Activated naive CD4-positive, alpha-beta T cell treated with anti-CD3 and anti-CD28 coated beads, Interleukin-2, amount 10 ng/mL, durations not matched to agents 7 days and 5 days (primary cell): ENCODE results near the gene PCDH9.

Experiments used
- CTCF ChIA-PET: fragments of 350-600 bp; sonication (Branson Sonifier 250); formaldehyde crosslinking; loops from one replicate; lab custom pipeline; 2021; ENCODE audit warnings: antibody characterized with exemption; lab: Charles Lee
- DNase-seq: peaks from one replicate; pipeline ENCODE4 v3.0.0-alpha.2; 2020
- H3K27ac Mint-ChIP-seq: one replicate; pipeline ENCODE4 v1.8.0; 2021; ENCODE audit warnings: mild to moderate bottlenecking, moderate library complexity, mixed read lengths
- H3K27me3 Mint-ChIP-seq: one replicate; pipeline ENCODE4 v1.8.0; 2021; ENCODE audit warnings: mild to moderate bottlenecking, mixed read lengths
- H3K36me3 Mint-ChIP-seq: one replicate; pipeline ENCODE4 v1.8.0; 2021; ENCODE audit warnings: mixed read lengths
- H3K4me1 Mint-ChIP-seq: one replicate; pipeline ENCODE4 v1.8.0; 2021; ENCODE audit warnings: mixed read lengths
- H3K4me3 Mint-ChIP-seq: one replicate; pipeline ENCODE4 v1.8.0; 2021; ENCODE audit warnings: mild to moderate bottlenecking, moderate library complexity, mixed read lengths
- H3K9me3 Mint-ChIP-seq: one replicate; pipeline ENCODE4 v1.8.0; 2021; ENCODE audit warnings: mixed read lengths

PCDH9 gene

GRCh38 chr13:66560991-66561390 lies 669.1 kb downstream of the PCDH9 start:
- Mint-ChIP-seq H3K9me3 (peaks cover 4% of the 10 kb centered on the region), H3K4me1 (no peaks in the 10 kb centered on the region), H3K4me3 (no peak overlapping the region), H3K27ac (no peak overlapping the region), H3K27me3 (no peaks in the 10 kb centered on the region), H3K36me3 (no peaks in the 10 kb centered on the region)
- CTCF ChIA-PET, result no interaction called here
- DNase-seq, result no peak

GRCh38 chr13:66560189-66560588 lies 669.9 kb downstream of the PCDH9 start:
- Mint-ChIP-seq H3K27me3 (no peaks in the 10 kb centered on the region), H3K27ac (no peak overlapping the region), H3K4me1 (no peaks in the 10 kb centered on the region), H3K36me3 (no peaks in the 10 kb centered on the region), H3K4me3 (no peak overlapping the region), H3K9me3 (peaks cover 4% of the 10 kb centered on the region)
- no peak for DNase-seq
- CTCF ChIA-PET, result no interaction called here

GRCh38 chr13:66559093-66559492 lies 671.0 kb downstream of the PCDH9 start:
- CTCF ChIA-PET, result no interaction called here
- H3K27me3 Mint-ChIP-seq, result no peaks in the 10 kb centered on the region
- H3K27ac Mint-ChIP-seq, result no peak overlapping the region
- no peaks in the 10 kb centered on the region for H3K4me1 Mint-ChIP-seq
- no peak overlapping the region for H3K4me3 Mint-ChIP-seq
- H3K9me3 Mint-ChIP-seq, result peaks cover 4% of the 10 kb centered on the region
- no peaks in the 10 kb centered on the region for H3K36me3 Mint-ChIP-seq
- DNase-seq, result no peak

DNA sequence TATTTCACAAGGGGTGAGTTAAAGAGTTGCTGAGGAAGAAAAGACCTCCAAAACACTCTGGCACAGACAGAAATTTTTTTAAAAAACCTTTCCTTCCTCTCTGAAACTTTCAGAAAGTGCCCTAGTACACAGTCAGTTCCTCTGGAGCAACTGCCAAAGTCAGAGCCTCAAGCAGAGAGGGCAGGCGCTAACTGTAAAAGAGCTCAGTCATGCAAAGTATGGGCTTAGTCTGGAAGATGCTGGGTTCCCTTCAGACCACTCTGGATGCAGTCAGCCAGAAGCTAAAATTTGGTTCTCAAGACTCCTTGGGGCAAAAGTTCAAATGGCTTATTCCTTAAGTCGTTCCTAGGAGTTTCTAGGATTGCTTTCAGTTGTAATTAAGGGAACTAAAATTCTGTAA lies 671.6 kb downstream of the PCDH9 start:
- H3K27me3 Mint-ChIP-seq, result no peaks in the 10 kb centered on the region
- no peak overlapping the region for H3K4me3 Mint-ChIP-seq
- H3K27ac Mint-ChIP-seq, result no peak overlapping the region
- H3K4me1 Mint-ChIP-seq, result no peaks in the 10 kb centered on the region
- no peaks in the 10 kb centered on the region for H3K36me3 Mint-ChIP-seq
- CTCF ChIA-PET, result no interaction called here
- DNase-seq, result no peak
- H3K9me3 Mint-ChIP-seq, result peaks cover 4% of the 10 kb centered on the region

GRCh38 chr13:66557357-66557756 lies 672.8 kb downstream of the PCDH9 start:
- no peak for DNase-seq
- Mint-ChIP-seq H3K9me3 (peaks cover 1% of the 10 kb centered on the region), H3K4me1 (no peaks in the 10 kb centered on the region), H3K27ac (no peak overlapping the region), H3K4me3 (no peak overlapping the region), H3K36me3 (no peaks in the 10 kb centered on the region), H3K27me3 (no peaks in the 10 kb centered on the region)
- CTCF ChIA-PET, result no interaction called here

DNA sequence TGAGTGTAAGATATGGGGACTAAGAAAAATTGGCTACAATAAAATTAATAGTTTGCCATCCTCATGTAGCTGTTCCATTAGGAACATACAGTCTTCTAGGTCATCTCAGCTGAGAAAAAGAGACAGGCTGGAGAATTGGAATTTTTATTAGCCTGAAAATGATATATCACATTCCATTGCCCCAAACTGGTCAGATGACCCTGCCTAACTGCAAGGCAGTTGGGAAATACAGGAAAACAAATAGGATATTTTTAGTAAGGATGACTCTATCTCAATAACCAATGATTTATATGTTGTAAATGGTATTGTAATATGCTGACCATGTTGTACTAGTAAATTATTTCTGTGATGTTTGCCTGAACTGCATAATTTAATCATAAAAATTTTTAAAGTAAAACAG lies 673.8 kb downstream of the PCDH9 start:
- H3K4me3 Mint-ChIP-seq, result no peak overlapping the region
- no peaks in the 10 kb centered on the region for H3K27me3 Mint-ChIP-seq
- no peaks in the 10 kb centered on the region for H3K9me3 Mint-ChIP-seq
- H3K27ac Mint-ChIP-seq, result no peak overlapping the region
- CTCF ChIA-PET, result no interaction called here
- no peaks in the 10 kb centered on the region for H3K36me3 Mint-ChIP-seq
- no peak for DNase-seq
- no peaks in the 10 kb centered on the region for H3K4me1 Mint-ChIP-seq

GRCh38 chr13:66553391-66553790 lies 676.7 kb downstream of the PCDH9 start:
- CTCF ChIA-PET, result no interaction called here
- no peak for DNase-seq

DNA sequence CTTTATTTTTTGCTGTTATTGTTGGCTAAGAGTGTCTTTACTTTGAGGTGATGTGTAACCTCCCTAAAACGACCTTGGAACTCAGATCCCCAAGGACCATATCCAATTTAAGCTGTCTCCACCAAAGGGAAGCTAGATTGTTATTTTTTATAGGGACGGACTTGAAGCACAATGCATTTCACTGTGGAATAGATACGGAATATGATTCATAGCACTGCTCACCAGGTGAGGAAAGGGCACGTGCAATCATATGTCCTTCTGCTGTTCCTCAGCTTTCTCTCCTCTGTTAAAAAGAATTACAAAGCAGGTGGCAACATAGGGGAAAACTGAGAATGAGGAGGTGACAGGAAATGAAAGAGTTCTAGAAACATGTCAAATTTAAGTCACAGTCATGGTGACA lies 679.0 kb downstream of the PCDH9 start:
- Mint-ChIP-seq H3K36me3 (no peaks in the 10 kb centered on the region), H3K9me3 (no peaks in the 10 kb centered on the region), H3K4me3 (no peak overlapping the region), H3K27ac (no peak overlapping the region), H3K4me1 (no peaks in the 10 kb centered on the region), H3K27me3 (no peaks in the 10 kb centered on the region)
- CTCF ChIA-PET, result no interaction called here
- no peak for DNase-seq

More at GRCh38 chr13:66553391-66553790, 676.7 kb downstream of the PCDH9 start:
- Mint-ChIP-seq H3K9me3 (no peaks in the 10 kb centered on the region), H3K27me3 (no peaks in the 10 kb centered on the region), H3K4me1 (no peaks in the 10 kb centered on the region), H3K36me3 (no peaks in the 10 kb centered on the region), H3K27ac (no peak overlapping the region), H3K4me3 (no peak overlapping the region)

GRCh38 chr13:66547685-66548084 lies 682.5 kb downstream of the PCDH9 start:
- Mint-ChIP-seq H3K4me1 (no peaks in the 10 kb centered on the region), H3K27ac (no peak overlapping the region), H3K9me3 (no peaks in the 10 kb centered on the region), H3K27me3 (no peaks in the 10 kb centered on the region), H3K4me3 (no peak overlapping the region), H3K36me3 (no peaks in the 10 kb centered on the region)
- DNase-seq, result no peak
- CTCF ChIA-PET, result no interaction called here

GRCh38 chr13:66546534-66547379 lies 683.4 kb downstream of the PCDH9 start:
- Mint-ChIP-seq H3K27ac (no peak overlapping the region), H3K27me3 (no peaks in the 10 kb centered on the region)
- CTCF ChIA-PET, result no interaction called here

DNA sequence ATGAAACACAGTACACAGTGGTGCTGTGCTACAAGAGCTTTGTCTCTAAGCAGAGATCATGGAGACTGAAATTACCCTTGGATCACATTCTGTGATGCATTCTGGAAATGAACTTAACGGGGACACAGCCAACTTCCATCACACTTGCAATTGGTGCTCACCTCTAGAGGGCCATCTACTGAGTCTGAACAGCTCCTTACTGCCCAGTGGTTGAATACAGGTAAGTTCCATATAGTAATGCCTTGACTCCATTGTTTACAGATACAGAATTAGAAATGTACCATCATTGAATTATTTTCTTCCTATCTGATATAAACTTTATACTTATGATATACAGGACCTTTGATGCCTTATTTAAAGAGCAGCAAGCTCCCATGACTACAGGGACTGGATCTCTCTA lies 686.4 kb downstream of the PCDH9 start:
- H3K9me3 Mint-ChIP-seq, result no peaks in the 10 kb centered on the region
- CTCF ChIA-PET, result no interaction called here
- no peaks in the 10 kb centered on the region for H3K36me3 Mint-ChIP-seq
- H3K27ac Mint-ChIP-seq, result no peak overlapping the region
- H3K4me1 Mint-ChIP-seq, result no peaks in the 10 kb centered on the region
- no peak for DNase-seq
- H3K4me3 Mint-ChIP-seq, result no peak overlapping the region
- no peaks in the 10 kb centered on the region for H3K27me3 Mint-ChIP-seq

More at GRCh38 chr13:66546534-66547379, 683.4 kb downstream of the PCDH9 start:
- no peaks in the 10 kb centered on the region for H3K4me1 Mint-ChIP-seq
- no peaks in the 10 kb centered on the region for H3K36me3 Mint-ChIP-seq
- no peak for DNase-seq
- no peak overlapping the region for H3K4me3 Mint-ChIP-seq
- no peaks in the 10 kb centered on the region for H3K9me3 Mint-ChIP-seq

GRCh38 chr13:66537417-66537816 lies 692.7 kb downstream of the PCDH9 start:
- H3K4me1 Mint-ChIP-seq, result no peaks in the 10 kb centered on the region
- H3K36me3 Mint-ChIP-seq, result no peaks in the 10 kb centered on the region
- H3K27me3 Mint-ChIP-seq, result no peaks in the 10 kb centered on the region
- no peak overlapping the region for H3K27ac Mint-ChIP-seq
- H3K4me3 Mint-ChIP-seq, result no peak overlapping the region
- no peaks in the 10 kb centered on the region for H3K9me3 Mint-ChIP-seq
- CTCF ChIA-PET, result no interaction called here
- DNase-seq, result no peak

- no peaks in the 10 kb centered on the region for H3K27me3 Mint-ChIP-seq
- H3K27ac Mint-ChIP-seq, result no peak overlapping the region
- H3K9me3 Mint-ChIP-seq, result no peaks in the 10 kb centered on the region
- no peaks in the 10 kb centered on the region for H3K4me1 Mint-ChIP-seq
- CTCF ChIA-PET, result no interaction called here
- H3K4me3 Mint-ChIP-seq, result no peak overlapping the region
- DNase-seq, result no peak
- no peaks in the 10 kb centered on the region for H3K36me3 Mint-ChIP-seq
Measured at GRCh38 chr13:66536746-66537145, 693.4 kb downstream of the PCDH9 start.

- H3K9me3 Mint-ChIP-seq, result no peaks in the 10 kb centered on the region
- no peak overlapping the region for H3K27ac Mint-ChIP-seq
- H3K4me1 Mint-ChIP-seq, result no peaks in the 10 kb centered on the region
- no peak for DNase-seq
- H3K27me3 Mint-ChIP-seq, result no peaks in the 10 kb centered on the region
- H3K4me3 Mint-ChIP-seq, result no peak overlapping the region
- no peaks in the 10 kb centered on the region for H3K36me3 Mint-ChIP-seq
- CTCF ChIA-PET, result no interaction called here
Measured at GRCh38 chr13:66534561-66534960, 695.6 kb downstream of the PCDH9 start.

- DNase-seq, result no peak
- no peaks in the 10 kb centered on the region for H3K27me3 Mint-ChIP-seq
- no peaks in the 10 kb centered on the region for H3K9me3 Mint-ChIP-seq
- H3K4me3 Mint-ChIP-seq, result no peak overlapping the region
- CTCF ChIA-PET, result no interaction called here
- H3K4me1 Mint-ChIP-seq, result no peaks in the 10 kb centered on the region
- no peaks in the 10 kb centered on the region for H3K36me3 Mint-ChIP-seq
- no peak overlapping the region for H3K27ac Mint-ChIP-seq
Measured at GRCh38 chr13:66532845-66533244, 697.3 kb downstream of the PCDH9 start.
